ENCODE measurements around the gene CCL14. TPM values are rescaled to one million over a fixed set of nuclear protein-coding genes. Genes with fewer than 3 reads are reported as not detected.

Gene CCL14
- total RNA-seq, 1 experiment from 2014 or later: not detected

- POLR2A ChIA-PET: no interaction called here
- BruUV-seq (replicated peaks): no TSS peak
- no peaks in the 10 kb centered on the region for H3K36me3 ChIP-seq (ENCODE audit: control insufficient read depth, insufficient read depth, low read length)
- H3K9me3 ChIP-seq (ENCODE audit: control insufficient read depth, insufficient read depth, low read depth, low read length): no peaks in the 10 kb centered on the region
- DNase-seq (ENCODE audit: low read depth, low spot score): no peak
- no peak for ATAC-seq
- in situ Hi-C loops (cut with HindIII; ENCODE audit: low pct_unique_long_range_greater_than_20kb, low sequenced_read_pairs) (no loop called here), intact Hi-C loops (cut with micrococcal nuclease; ENCODE audit: unreplicated experiment) (no loop called here)
- TF ChIP-seq REST (IDR thresholded peaks at IDR 0.05; ENCODE audit: insufficient read depth in 1 of 2, low read depth in 2 of 2, low read length in 1 of 2) (no peak), TCF7L2 (IDR thresholded peaks at IDR 0.05; ENCODE audit: low read depth, low read length) (no peak), SIN3A (IDR thresholded peaks at IDR 0.05; ENCODE audit: borderline replicate concordance, insufficient read depth, low read depth, low read length) (no peak), CTCF (IDR thresholded peaks at IDR 0.05) (no peak), POLR2AphosphoS5 (IDR thresholded peaks at IDR 0.05; ENCODE audit: low read depth, low read length) (no peak)
- no peak overlapping the region for H3K27ac ChIP-seq (ENCODE audit: low read length)
- H3K27me3 ChIP-seq (ENCODE audit: control insufficient read depth, insufficient read depth, low read length): peaks cover 9% of the 10 kb centered on the region; the same call in 1 of the 2 replicates
- CTCF ChIA-PET: no interaction called here
- no peaks in the 10 kb centered on the region; the same call in 1 of the 2 replicates for H3K4me1 ChIP-seq (ENCODE audit: control insufficient read depth, insufficient read depth, low read length)
- no peak overlapping the region for H3K4me3 ChIP-seq (ENCODE audit: low read depth in 2 of 2, low read length in 2 of 2)
Observed at GRCh38 chr17:35965272-35965671, 21.3 kb downstream of the CCL14 start.

DNA sequence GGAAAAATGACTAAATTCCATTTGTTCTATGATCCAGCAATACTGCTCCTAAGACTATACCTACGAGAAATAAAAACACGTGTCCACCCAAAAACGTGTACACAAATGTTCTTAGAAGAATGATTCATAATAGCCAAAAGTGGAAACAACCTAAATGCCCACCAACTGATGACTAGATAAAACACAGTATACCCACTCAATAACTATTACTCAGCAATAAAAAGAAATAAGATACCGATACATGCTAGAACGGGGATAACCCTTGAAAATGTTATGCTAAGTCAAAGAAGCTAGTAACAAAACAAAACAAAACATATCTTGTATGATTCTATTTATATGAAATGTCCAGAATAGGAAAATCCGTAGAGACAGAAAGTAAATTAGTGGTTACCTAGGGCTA lies 22.9 kb downstream of the CCL14 start:
- POLR2A ChIA-PET: no interaction called here
- BruUV-seq (replicated peaks): no TSS peak
- intact Hi-C loops (cut with micrococcal nuclease; ENCODE audit: unreplicated experiment): no loop called here
- in situ Hi-C loops (cut with HindIII; ENCODE audit: low pct_unique_long_range_greater_than_20kb, low sequenced_read_pairs): no loop called here
- H3K27ac ChIP-seq (ENCODE audit: low read length): no peak overlapping the region
- H3K4me1 ChIP-seq (ENCODE audit: control insufficient read depth, insufficient read depth, low read length): no peaks in the 10 kb centered on the region
- no peaks in the 10 kb centered on the region for H3K9me3 ChIP-seq (ENCODE audit: control insufficient read depth, insufficient read depth, low read depth, low read length)
- no peak overlapping the region for H3K4me3 ChIP-seq (ENCODE audit: low read depth in 2 of 2, low read length in 2 of 2)
- ATAC-seq (no peak), DNase-seq (ENCODE audit: low read depth, low spot score) (no peak)
- no peaks in the 10 kb centered on the region for H3K36me3 ChIP-seq (ENCODE audit: control insufficient read depth, insufficient read depth, low read length)
- peaks cover 17% of the 10 kb centered on the region for H3K27me3 ChIP-seq (ENCODE audit: control insufficient read depth, insufficient read depth, low read length)
- no peak for TF ChIP-seq REST (IDR thresholded peaks at IDR 0.05; ENCODE audit: insufficient read depth in 1 of 2, low read depth in 2 of 2, low read length in 1 of 2)
- no peak for TF ChIP-seq CTCF (IDR thresholded peaks at IDR 0.05)
- TF ChIP-seq SIN3A (IDR thresholded peaks at IDR 0.05; ENCODE audit: borderline replicate concordance, insufficient read depth, low read depth, low read length): no peak
- no peak for TF ChIP-seq TCF7L2 (IDR thresholded peaks at IDR 0.05; ENCODE audit: low read depth, low read length)
- no peak for TF ChIP-seq POLR2AphosphoS5 (IDR thresholded peaks at IDR 0.05; ENCODE audit: low read depth, low read length)
- CTCF ChIA-PET: no interaction called here
